HG03108 (cell line): ENCODE measurements around the gene CEBPZ.
A peak's percentile ranks its signal among the peaks of the same experiment; 100 is the strongest.
"Not testable (repeated sequence)": the region's sequence is repeated elsewhere in the genome, so short reads cannot be mapped to it uniquely, and the experiment has no call there.

Source experiments
- ATAC-seq: cut with Tn5 transposase; IDR thresholded peaks from one replicate; pipeline ENCODE4 v1.9.1; 2021; ENCODE audit warnings: moderate library complexity; ENCODE audit not compliant: unreplicated experiment

Gene CEBPZ

GRCh38 chr2:37224063-37224462 is 7.3 kb downstream of the CEBPZ start:
- ATAC-seq = no peak

- no peak for ATAC-seq
Observed at GRCh38 chr2:37223131-37223530, 8.3 kb downstream of the CEBPZ start.

- ATAC-seq = no peak
Observed at GRCh38 chr2:37219046-37219445, 12.3 kb downstream of the CEBPZ start.

GRCh38 chr2:37215250-37215649 is 16.1 kb downstream of the CEBPZ start:
- ATAC-seq = no peak

GRCh38 chr2:37211939-37212338 is 19.5 kb downstream of the CEBPZ start:
- no peak for ATAC-seq

- ATAC-seq = no peak
Observed at GRCh38 chr2:37211212-37211611, 20.2 kb downstream of the CEBPZ start.

GRCh38 chr2:37206760-37207159 is 24.6 kb downstream of the CEBPZ start:
- not testable (repeated sequence) for ATAC-seq

- ATAC-seq = no peak
Observed at GRCh38 chr2:37205689-37206341, 25.6 kb downstream of the CEBPZ start.

GRCh38 chr2:37205071-37205661 is 26.2 kb downstream of the CEBPZ start:
- ATAC-seq = not testable (repeated sequence)

GRCh38 chr2:37203708-37204107 is 27.7 kb downstream of the CEBPZ start:
- no peak for ATAC-seq

GRCh38 chr2:37201766-37202165 is 29.6 kb downstream of the CEBPZ start:
- no peak for ATAC-seq

GRCh38 chr2:37201208-37201607 is 30.2 kb downstream of the CEBPZ start:
- no peak for ATAC-seq

- ATAC-seq = no peak
Observed at GRCh38 chr2:37198681-37199065, 32.7 kb downstream of the CEBPZ start.

GRCh38 chr2:37196320-37197195 is 34.8 kb downstream of the CEBPZ start, which contains the start of gene CEBPZOS:
Gene CEBPZOS, plus strand, starts transcription at chr2:37196496. Its CDS starts 3,209 bp downstream, at chr2:37199705.
- peak; percentile 63 for ATAC-seq

- ATAC-seq = not testable (repeated sequence)
Observed at GRCh38 chr2:37195862-37196319, 35.5 kb downstream of the CEBPZ start.

- no peak for ATAC-seq
Observed at GRCh38 chr2:37192551-37192950, 38.8 kb downstream of the CEBPZ start.

- ATAC-seq = no peak
Observed at GRCh38 chr2:37191747-37192146, 39.6 kb downstream of the CEBPZ start.

GRCh38 chr2:37191253-37191652 is 40.1 kb downstream of the CEBPZ start:
- no peak for ATAC-seq

- ATAC-seq = no peak
Observed at GRCh38 chr2:37190290-37190689, 41.1 kb downstream of the CEBPZ start.

- ATAC-seq = no peak
Observed at GRCh38 chr2:37189452-37190153, 41.8 kb downstream of the CEBPZ start.

GRCh38 chr2:37188570-37188969 is 42.8 kb downstream of the CEBPZ start, which contains the start of gene SULT6B1:
Gene SULT6B1, minus strand, starts transcription at chr2:37188670. Its CDS starts 30 bp downstream, at chr2:37188640.
- no peak for ATAC-seq
